HEK293 (cell line): ENCODE data around the gene NEXN.

Source experiments
- CTCF ChIA-PET: fragments of 350-600 bp; formaldehyde crosslinking; extraction: SDS; loops from one replicate; lab custom pipeline; 2021; ENCODE audit warnings: antibody characterized with exemption; lab: Yijun Ruan, JAX
- POLR2A ChIA-PET: fragments of 300-600 bp; formaldehyde crosslinking; extraction: SDS; loops from one replicate; lab custom pipeline; 2020; ENCODE audit warnings: antibody characterized with exemption, inconsistent platforms; lab: Yijun Ruan, JAX
- H3K27ac ChIP-seq: fragments of 200-500 bp; sonication (Bioruptor generic); 2 replicates; pipeline ENCODE4 v1.5.1; 2014; ENCODE audit warnings: low read depth, low read length, control low read depth, inconsistent platforms; ENCODE audit errors: extremely low read depth
- H3K36me3 ChIP-seq, 2 experiments: fragments of 200-500 bp in 1 of 2; sonication (Bioruptor generic) in 1 of 2; 1 replicate in 1 of 2; 2 replicates in 1 of 2; pipeline ENCODE4 v1.5.1; 2014 to 2017; ENCODE audit warnings: inconsistent platforms in 2 of 2, low read length in 2 of 2; ENCODE audit not compliant: control insufficient read depth in 2 of 2, insufficient read depth in 1 of 2
- H3K4me1 ChIP-seq: fragments of 200-500 bp; sonication (Bioruptor generic); 2 replicates; pipeline ENCODE4 v1.5.1; 2014; ENCODE audit warnings: mild to moderate bottlenecking, low read length, inconsistent platforms; ENCODE audit not compliant: control insufficient read depth, insufficient read depth
- H3K4me3 ChIP-seq: 2 replicates; pipeline ENCODE4 v1.5.1; 2011; ENCODE audit warnings: low read depth, mild to moderate bottlenecking, control low read depth, low read length, moderate library complexity
- H3K9me3 ChIP-seq: fragments of 200-500 bp; sonication (Bioruptor generic); 2 replicates; pipeline ENCODE4 v1.5.1; 2014; ENCODE audit warnings: low read depth, low read length, inconsistent platforms; ENCODE audit not compliant: control insufficient read depth, insufficient read depth
- PATZ1 ChIP-seq: fragments of 450-650 bp; formaldehyde crosslinking; IDR thresholded peaks from 2 replicates; pipeline ENCODE4 v1.5.1; 2016; ENCODE audit warnings: missing biosample characterization, missing genetic modification characterization
- PRDM1 ChIP-seq: fragments of 450-650 bp; formaldehyde crosslinking; IDR thresholded peaks from 2 replicates; pipeline ENCODE4; 2016; ENCODE audit warnings: missing biosample characterization, missing genetic modification characterization
- YY1 ChIP-seq: fragments of 450-650 bp; formaldehyde crosslinking; IDR thresholded peaks from 2 replicates; pipeline ENCODE4 v1.5.1; 2018; ENCODE audit warnings: missing biosample characterization, missing genetic modification characterization
- YY2 ChIP-seq: fragments of 450-650 bp; formaldehyde crosslinking; IDR thresholded peaks from 2 replicates; pipeline ENCODE4 v1.5.1; 2016; ENCODE audit warnings: missing biosample characterization, missing genetic modification characterization
- ZNF114 ChIP-seq: fragments of 450-650 bp; formaldehyde crosslinking; IDR thresholded peaks from 2 replicates; pipeline ENCODE4 v1.5.0; 2017; ENCODE audit warnings: missing biosample characterization, missing genetic modification characterization
- ZNF513 ChIP-seq: fragments of 450-650 bp; IDR thresholded peaks from 2 replicates; pipeline ENCODE4 v1.5.1; 2018; ENCODE audit warnings: missing biosample characterization, missing genetic modification characterization
- ZNF544 ChIP-seq: fragments of 450-650 bp; formaldehyde crosslinking; IDR thresholded peaks from 2 replicates; pipeline ENCODE4 v1.5.0; 2017; ENCODE audit warnings: missing biosample characterization, missing genetic modification characterization
- ZNF664 ChIP-seq: fragments of 450-650 bp; formaldehyde crosslinking; IDR thresholded peaks from 2 replicates; pipeline ENCODE4 v1.5.1; 2016; ENCODE audit warnings: missing biosample characterization, missing genetic modification characterization
- ZSCAN4 ChIP-seq: fragments of 450-650 bp; formaldehyde crosslinking; IDR thresholded peaks from 2 replicates; pipeline ENCODE4 v1.5.1; 2017; ENCODE audit warnings: missing biosample characterization, missing genetic modification characterization
- TF ChIP-seq, protein P1 (sequence below): fragments of 450-650 bp; formaldehyde crosslinking; IDR thresholded peaks from 2 replicates; pipeline ENCODE4; 2016; ENCODE audit warnings: missing biosample characterization, missing genetic modification characterization
- TF ChIP-seq, protein P2 (sequence below): fragments of 450-650 bp; formaldehyde crosslinking; IDR thresholded peaks from 2 replicates; pipeline ENCODE4 v1.5.1; 2017; ENCODE audit warnings: missing biosample characterization, mild to moderate bottlenecking, missing genetic modification characterization, moderate library complexity

Gene NEXN

DNA sequence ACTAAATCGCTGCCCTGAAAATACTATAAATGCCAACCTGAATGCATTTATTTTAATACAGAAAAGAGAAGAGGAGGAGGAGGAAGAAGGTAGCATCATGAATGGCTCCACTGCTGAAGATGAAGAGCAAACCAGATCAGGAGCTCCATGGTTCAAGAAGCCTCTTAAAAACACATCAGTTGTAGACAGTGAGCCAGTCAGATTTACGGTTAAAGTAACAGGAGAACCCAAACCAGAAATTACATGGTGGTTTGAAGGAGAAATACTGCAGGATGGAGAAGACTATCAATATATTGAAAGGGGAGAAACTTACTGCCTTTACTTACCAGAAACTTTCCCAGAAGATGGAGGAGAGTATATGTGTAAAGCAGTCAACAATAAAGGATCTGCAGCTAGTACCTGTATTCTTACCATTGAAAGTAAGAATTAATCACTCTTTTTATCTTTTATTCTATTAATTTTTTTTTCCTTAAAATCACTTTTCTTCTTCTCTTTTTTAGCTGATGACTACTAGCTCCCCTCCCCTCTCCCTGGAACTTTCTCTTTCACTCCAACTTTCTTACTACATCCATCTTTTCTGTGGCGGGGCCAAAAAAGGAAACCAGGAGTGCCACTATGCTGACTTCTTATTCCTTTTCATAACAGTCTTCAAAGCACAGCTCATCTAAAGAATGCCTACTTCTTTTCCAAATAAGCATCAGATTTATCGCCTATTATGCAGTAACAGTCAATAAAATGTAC lies 54.1 kb downstream of the NEXN start:
- TF ChIP-seq YY1 (tag by site-specific recombination): no peak
- TF ChIP-seq PRDM1 (tag by site-specific recombination): peak; percentile 85
- TF ChIP-seq ZNF513 (tag by site-specific recombination): 0 out of 2 replicates have a peak, but pooled peaks have one; percentile 40
- no peaks in the 10 kb centered on the region for H3K4me1 ChIP-seq
- H3K4me3 ChIP-seq: no peak overlapping the region
- no peaks in the 10 kb centered on the region for H3K9me3 ChIP-seq
- no peak overlapping the region for H3K27ac ChIP-seq
- ChIA-PET POLR2A (no interaction called here), CTCF (interaction anchor here (0.6 to 0.7 kb wide), 3 partner anchors 36 to 172 kb away, joined by 3 to 4 read pairs (median 3); partner anchors contain the start of gene FUBP1)
- H3K36me3 ChIP-seq: peaks cover 45 to 64% of the 10 kb centered on the region in 2 experiments; a peak in 2 of 3 replicates

GRCh38 chr1:77945345-77945744 lies 56.9 kb downstream of the NEXN start:
- peaks cover 58 to 92% of the 10 kb centered on the region in 2 experiments for H3K36me3 ChIP-seq
- H3K4me1 ChIP-seq: no peaks in the 10 kb centered on the region
- H3K4me3 ChIP-seq: no peak overlapping the region
- no peak overlapping the region for H3K27ac ChIP-seq
- no peaks in the 10 kb centered on the region for H3K9me3 ChIP-seq
- TF ChIP-seq, protein P1, sequence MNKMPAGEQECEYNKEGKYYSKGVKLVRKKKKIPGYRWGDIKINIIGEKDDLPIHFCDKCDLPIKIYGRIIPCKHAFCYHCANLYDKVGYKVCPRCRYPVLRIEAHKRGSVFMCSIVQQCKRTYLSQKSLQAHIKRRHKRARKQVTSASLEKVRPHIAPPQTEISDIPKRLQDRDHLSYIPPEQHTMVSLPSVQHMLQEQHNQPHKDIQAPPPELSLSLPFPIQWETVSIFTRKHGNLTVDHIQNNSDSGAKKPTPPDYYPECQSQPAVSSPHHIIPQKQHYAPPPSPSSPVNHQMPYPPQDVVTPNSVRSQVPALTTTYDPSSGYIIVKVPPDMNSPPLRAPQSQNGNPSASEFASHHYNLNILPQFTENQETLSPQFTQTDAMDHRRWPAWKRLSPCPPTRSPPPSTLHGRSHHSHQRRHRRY (tag by site-specific recombination): no peak
- ChIA-PET POLR2A (no interaction called here), CTCF (interaction anchor here (0.7 kb wide), 1 partner anchor 1726 kb away, joined by 3 read pairs; no protein-coding TSS in a partner anchor)

- peaks cover 78 to 94% of the 10 kb centered on the region in 2 experiments for H3K36me3 ChIP-seq
Observed at GRCh38 chr1:77948841-77949424, 60.5 kb downstream of the NEXN start.

DNA sequence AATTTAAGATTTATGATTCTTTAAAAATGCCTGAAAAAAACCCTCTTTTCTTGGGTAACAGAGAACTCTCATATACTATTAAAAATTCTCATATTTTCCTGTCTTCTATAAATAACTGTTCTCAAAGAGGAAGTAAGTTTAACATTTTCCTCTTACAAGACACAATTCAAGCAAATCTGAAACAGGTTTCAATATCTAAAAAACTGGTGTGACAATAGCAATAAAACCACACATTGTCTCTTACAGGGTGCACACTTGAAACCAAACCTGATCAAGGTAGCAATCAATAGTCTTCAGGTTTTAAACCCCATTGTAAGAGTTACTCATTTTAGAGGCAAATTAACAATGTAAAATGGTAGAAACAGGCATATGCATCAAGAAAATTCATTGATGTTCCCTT lies 62.4 kb downstream of the NEXN start:
- Histone ChIP-seq H3K27ac (no peak overlapping the region), H3K36me3 (peaks cover 81 to 96% of the 10 kb centered on the region in 2 experiments), H3K9me3 (no peaks in the 10 kb centered on the region), H3K4me3 (no peak overlapping the region), H3K4me1 (no peaks in the 10 kb centered on the region)
- POLR2A ChIA-PET: no interaction called here
- CTCF ChIA-PET: interaction anchor here (1.8 kb wide), 1 partner anchor 164 kb away, joined by 9 read pairs; no protein-coding TSS in a partner anchor
- no peak for TF ChIP-seq PATZ1 (tag by site-specific recombination)
- no peak for TF ChIP-seq ZNF544 (tag by site-specific recombination)
- TF ChIP-seq YY2 (tag by site-specific recombination): no peak
- TF ChIP-seq ZNF114 (tag by site-specific recombination): no peak

More at GRCh38 chr1:77948841-77949424, 60.5 kb downstream of the NEXN start:
- H3K9me3 ChIP-seq: no peaks in the 10 kb centered on the region
- no peaks in the 10 kb centered on the region for H3K4me1 ChIP-seq
- TF ChIP-seq ZNF664 (tag by site-specific recombination) (peak; percentile 97), ZSCAN4 (tag by site-specific recombination) (no peak)
- TF ChIP-seq, protein P2, sequence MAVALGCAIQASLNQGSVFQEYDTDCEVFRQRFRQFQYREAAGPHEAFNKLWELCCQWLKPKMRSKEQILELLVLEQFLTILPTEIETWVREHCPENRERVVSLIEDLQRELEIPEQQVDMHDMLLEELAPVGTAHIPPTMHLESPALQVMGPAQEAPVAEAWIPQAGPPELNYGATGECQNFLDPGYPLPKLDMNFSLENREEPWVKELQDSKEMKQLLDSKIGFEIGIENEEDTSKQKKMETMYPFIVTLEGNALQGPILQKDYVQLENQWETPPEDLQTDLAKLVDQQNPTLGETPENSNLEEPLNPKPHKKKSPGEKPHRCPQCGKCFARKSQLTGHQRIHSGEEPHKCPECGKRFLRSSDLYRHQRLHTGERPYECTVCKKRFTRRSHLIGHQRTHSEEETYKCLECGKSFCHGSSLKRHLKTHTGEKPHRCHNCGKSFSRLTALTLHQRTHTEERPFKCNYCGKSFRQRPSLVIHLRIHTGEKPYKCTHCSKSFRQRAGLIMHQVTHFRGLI (tag by site-specific recombination): peak; percentile 100
- ChIA-PET CTCF (interaction anchor here (0.5 to 0.7 kb wide), 2 partner anchors 110 to 164 kb away, joined by 3 read pairs; no protein-coding TSS in a partner anchor), POLR2A (no interaction called here)
- H3K27ac ChIP-seq: no peak overlapping the region
- H3K4me3 ChIP-seq: no peak overlapping the region
